ENCODE results near the gene IGLL5. TPM values are rescaled to one million over a fixed set of nuclear protein-coding genes. Genes with fewer than 3 reads are reported as not detected.

IGLL5 gene
- total and polyA plus RNA-seq, 2 of the 13 experiments (the other 11 are each of a cell fraction or from before 2014, with no cell fraction given), result not detected

- TF ChIP-seq, protein P1, sequence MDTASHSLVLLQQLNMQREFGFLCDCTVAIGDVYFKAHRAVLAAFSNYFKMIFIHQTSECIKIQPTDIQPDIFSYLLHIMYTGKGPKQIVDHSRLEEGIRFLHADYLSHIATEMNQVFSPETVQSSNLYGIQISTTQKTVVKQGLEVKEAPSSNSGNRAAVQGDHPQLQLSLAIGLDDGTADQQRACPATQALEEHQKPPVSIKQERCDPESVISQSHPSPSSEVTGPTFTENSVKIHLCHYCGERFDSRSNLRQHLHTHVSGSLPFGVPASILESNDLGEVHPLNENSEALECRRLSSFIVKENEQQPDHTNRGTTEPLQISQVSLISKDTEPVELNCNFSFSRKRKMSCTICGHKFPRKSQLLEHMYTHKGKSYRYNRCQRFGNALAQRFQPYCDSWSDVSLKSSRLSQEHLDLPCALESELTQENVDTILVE (CRISPR knock-in tag; IDR thresholded peaks at IDR 0.05), result no peak
- no peak for TF ChIP-seq RBM39 (IDR thresholded peaks at IDR 0.05; ENCODE audit: low read depth, low read length, poor library complexity, severe bottlenecking)
- no peak for TF ChIP-seq MAFG (CRISPR knock-in tag; IDR thresholded peaks at IDR 0.05)
- TF ChIP-seq TCF7L2 (IDR thresholded peaks at IDR 0.05; ENCODE audit: low read depth, low read length), result no peak
- TF ChIP-seq HES4 (CRISPR knock-in tag; IDR thresholded peaks at IDR 0.05; ENCODE audit: borderline replicate concordance), result no peak
- no peak for TF ChIP-seq ZKSCAN5 (CRISPR knock-in tag; IDR thresholded peaks at IDR 0.05)
- no peak for TF ChIP-seq CREBL2 (CRISPR knock-in tag; IDR thresholded peaks at IDR 0.05; ENCODE audit: borderline replicate concordance)
Observed at GRCh38 chr22:22893077-22893805, 5.6 kb downstream of the IGLL5 start (continued).

DNA sequence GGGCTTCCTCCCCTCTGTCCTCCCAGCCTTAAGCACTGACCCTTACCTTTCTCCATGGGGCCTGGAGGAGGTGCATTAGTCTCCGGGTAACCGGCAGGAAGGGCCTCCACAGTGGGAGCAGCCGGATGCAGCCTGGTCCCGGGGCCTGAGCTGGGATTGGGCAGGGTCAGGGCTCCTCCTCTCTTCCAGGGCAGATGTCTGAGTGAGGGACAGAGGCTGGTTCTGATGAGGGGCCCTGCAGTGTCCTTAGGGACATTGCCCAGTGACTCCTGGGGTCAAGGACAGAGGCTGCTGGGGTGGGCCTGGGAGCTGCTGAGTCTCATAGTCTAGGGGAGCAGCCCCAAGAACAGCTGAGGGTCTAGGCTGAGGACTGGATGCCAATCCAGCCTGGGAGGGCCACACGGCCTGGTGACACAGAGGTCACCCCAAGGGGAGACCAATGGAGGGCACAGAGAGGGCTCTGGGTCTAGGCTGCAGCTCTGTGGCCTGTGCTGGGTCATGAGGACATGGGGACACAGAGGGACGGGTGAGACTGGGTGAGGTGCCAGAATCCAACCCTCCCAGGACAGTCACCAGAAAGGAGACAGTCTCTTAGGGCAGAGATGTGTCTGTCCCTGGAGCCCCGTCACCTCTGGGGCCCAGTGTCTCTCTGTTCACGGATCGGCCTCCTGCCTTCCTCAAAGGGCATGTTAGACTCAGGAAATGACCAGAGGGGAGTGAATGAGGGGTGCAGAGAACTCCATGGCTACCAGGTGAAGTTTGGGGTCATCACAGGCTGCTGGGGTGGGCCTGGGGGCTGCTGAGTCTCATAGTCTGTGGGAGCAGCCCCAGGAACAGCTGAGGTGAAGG is 6.5 kb downstream of the IGLL5 start:
- no peak for FAIRE-seq
- H3K27me3 ChIP-seq (ENCODE audit: control insufficient read depth in 1 of 2, insufficient read depth in 2 of 2, low read length in 2 of 2), result peaks cover 1 to 37% of the 10 kb centered on the region in 2 experiments; a peak in 4 of 5 replicates
- no peak; the same call in 2 of the 3 replicates for ATAC-seq

More for the DNA sequence above, 6.5 kb downstream of the IGLL5 start:
- Histone ChIP-seq H4K20me1 (ENCODE audit: insufficient read depth, low read length) (no peaks in the 10 kb centered on the region), H3K36me3 (replicated peaks in 1 of 2; ENCODE audit: control insufficient read depth in 1 of 2, insufficient read depth in 2 of 2, low read length in 2 of 2) (no peaks in the 10 kb centered on the region), H3K27ac (ENCODE audit: extremely low read length, insufficient read depth, low read length) (no peak overlapping the region), H3K4me2 (ENCODE audit: low read depth, low read length) (no peak overlapping the region), H3K4me3 (replicated peaks in 1 of 3; ENCODE audit: insufficient read depth in 1 of 3, low read depth in 2 of 3, low read length in 3 of 3) (no peak overlapping the region), H3K79me2 (ENCODE audit: insufficient read depth, low read length) (no peaks in the 10 kb centered on the region), H2AFZ (ENCODE audit: low read length) (no peak overlapping the region), H3K4me1 (ENCODE audit: insufficient read depth, low read length) (no peaks in the 10 kb centered on the region), H3K9ac (ENCODE audit: insufficient read depth, low read depth, low read length) (no peak overlapping the region), H3K9me3 (ENCODE audit: low read length) (no peaks in the 10 kb centered on the region)
- WGBS (ENCODE audit: low lambda C conversion rate), result 12% methylated on average over 7 of the region's 9 CpGs
- DNase-seq (ENCODE audit: low spot score), result no peak
- BruUV-seq (replicated peaks), result no TSS peak
- in situ Hi-C loops (cut with HindIII; ENCODE audit: extremely low pct_ligation_motif_present, low pct_unique_long_range_greater_than_20kb), result no loop called here
- intact Hi-C loops (cut with micrococcal nuclease; ENCODE audit: unreplicated experiment), result no loop called here
- ChIA-PET POLR2A (no interaction called here), CTCF (ENCODE audit: low intra/inter-chr PET ratio, low total read pairs) (no interaction called here)
- TF ChIP-seq ZNF775 (CRISPR knock-in tag; IDR thresholded peaks at IDR 0.05; ENCODE audit: borderline replicate concordance), result no peak
- no peak for TF ChIP-seq RFX3 (CRISPR knock-in tag; IDR thresholded peaks at IDR 0.05)
- TF ChIP-seq ZNF629 (CRISPR knock-in tag; conservative IDR thresholded peaks at IDR 0.05), result no peak
- TF ChIP-seq, protein P2, sequence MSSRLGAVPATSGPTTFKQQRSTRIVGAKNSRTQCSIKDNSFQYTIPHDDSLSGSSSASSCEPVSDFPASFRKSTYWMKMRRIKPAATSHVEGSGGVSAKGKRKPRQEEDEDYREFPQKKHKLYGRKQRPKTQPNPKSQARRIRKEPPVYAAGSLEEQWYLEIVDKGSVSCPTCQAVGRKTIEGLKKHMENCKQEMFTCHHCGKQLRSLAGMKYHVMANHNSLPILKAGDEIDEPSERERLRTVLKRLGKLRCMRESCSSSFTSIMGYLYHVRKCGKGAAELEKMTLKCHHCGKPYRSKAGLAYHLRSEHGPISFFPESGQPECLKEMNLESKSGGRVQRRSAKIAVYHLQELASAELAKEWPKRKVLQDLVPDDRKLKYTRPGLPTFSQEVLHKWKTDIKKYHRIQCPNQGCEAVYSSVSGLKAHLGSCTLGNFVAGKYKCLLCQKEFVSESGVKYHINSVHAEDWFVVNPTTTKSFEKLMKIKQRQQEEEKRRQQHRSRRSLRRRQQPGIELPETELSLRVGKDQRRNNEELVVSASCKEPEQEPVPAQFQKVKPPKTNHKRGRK (CRISPR knock-in tag; IDR thresholded peaks at IDR 0.05), result no peak
- no peak for TF ChIP-seq ZNF784 (CRISPR knock-in tag; IDR thresholded peaks at IDR 0.05; ENCODE audit: borderline replicate concordance)
- no peak for TF ChIP-seq HNF4A (CRISPR knock-in tag; IDR thresholded peaks at IDR 0.05)
- TF ChIP-seq RARA (CRISPR knock-in tag; IDR thresholded peaks at IDR 0.05), result no peak
- TF ChIP-seq SOX6 (IDR thresholded peaks at IDR 0.05), result no peak
- no peak for TF ChIP-seq SOX6 (CRISPR knock-in tag; IDR thresholded peaks at IDR 0.05)
- no peak for TF ChIP-seq HNRNPL (IDR thresholded peaks at IDR 0.05; ENCODE audit: low read depth, low read length)
- TF ChIP-seq ZNF12 (CRISPR knock-in tag; IDR thresholded peaks at IDR 0.05), result no peak
